IMR-90 (cell line): ENCODE measurements around the gene SRCIN1.

Experiments used
- BHLHE40 ChIP-seq: fragments of 150-350 bp; IDR thresholded peaks from 2 replicates; pipeline ENCODE4 v1.6.1; 2016; ENCODE audit warnings: mild to moderate bottlenecking, low read depth, low read length
- CEBPB ChIP-seq: IDR thresholded peaks from 2 replicates; pipeline ENCODE4 v1.6.1; 2012; ENCODE audit warnings: low read depth, low read length, improper control_type of control experiment
- CTCF ChIP-seq: conservative IDR thresholded peaks from 2 replicates; pipeline ENCODE4 v1.5.1; 2012; ENCODE audit warnings: mild to moderate bottlenecking, low read depth, low read length, improper control_type of control experiment
- MAFK ChIP-seq: IDR thresholded peaks from 2 replicates; pipeline ENCODE4 v1.6.1; 2012; ENCODE audit warnings: low read depth, low read length, improper control_type of control experiment
- POLR2A ChIP-seq: IDR thresholded peaks from 2 replicates; pipeline ENCODE4 v1.6.1; 2012; ENCODE audit warnings: mild to moderate bottlenecking, low read depth, low read length
- RCOR1 ChIP-seq: IDR thresholded peaks from 2 replicates; pipeline ENCODE4 v1.6.1; 2012; ENCODE audit warnings: mild to moderate bottlenecking, low read length, improper control_type of control experiment; ENCODE audit not compliant: insufficient replicate concordance
- RFX5 ChIP-seq: IDR thresholded peaks from 2 replicates; pipeline ENCODE4 v1.8.0; 2012; ENCODE audit warnings: low read depth, mild to moderate bottlenecking, low read length, moderate library complexity

- TF ChIP-seq CTCF (no peak), POLR2A (no peak), RCOR1 (no peak), MAFK (no peak), RFX5 (no peak), CEBPB (no peak), BHLHE40 (no peak)
Observed at GRCh38 chr17:38616361-38616760, 10.6 kb upstream of the SRCIN1 start.
